HG03280 (cell line): ENCODE data around the gene DCLK2.
"Not testable (repeated sequence)": the region's sequence is repeated elsewhere in the genome, so short reads cannot be mapped to it uniquely, and the experiment has no call there.

Experiments
- ATAC-seq: cut with Tn5 transposase; IDR thresholded peaks from one replicate; pipeline ENCODE4 v1.9.1; 2021; ENCODE audit warnings: mild to moderate bottlenecking, moderate library complexity; ENCODE audit not compliant: unreplicated experiment

DCLK2 gene

GRCh38 chr4:150145090-150145945 is 67.1 kb downstream of the DCLK2 start:
- ATAC-seq, result no peak

DNA sequence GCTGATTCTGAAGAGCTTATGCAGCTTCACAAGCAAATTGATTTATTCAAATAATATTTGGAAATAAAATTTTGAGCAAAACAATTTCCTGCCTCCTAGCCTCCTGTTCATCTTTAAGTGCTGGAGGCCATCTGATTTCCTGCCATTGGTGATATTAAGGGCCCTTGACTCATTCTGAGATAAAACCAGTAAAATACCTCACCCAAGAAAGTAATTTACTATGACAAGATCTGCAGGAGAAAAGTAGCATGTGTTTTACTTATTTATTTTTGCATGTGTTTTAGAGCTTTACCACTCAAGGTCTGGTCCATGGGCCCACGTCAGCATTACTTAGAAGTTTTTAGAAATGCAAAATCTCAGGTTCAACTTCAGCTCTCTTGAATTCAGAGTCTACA is 67.7 kb downstream of the DCLK2 start:
- no peak for ATAC-seq

DNA sequence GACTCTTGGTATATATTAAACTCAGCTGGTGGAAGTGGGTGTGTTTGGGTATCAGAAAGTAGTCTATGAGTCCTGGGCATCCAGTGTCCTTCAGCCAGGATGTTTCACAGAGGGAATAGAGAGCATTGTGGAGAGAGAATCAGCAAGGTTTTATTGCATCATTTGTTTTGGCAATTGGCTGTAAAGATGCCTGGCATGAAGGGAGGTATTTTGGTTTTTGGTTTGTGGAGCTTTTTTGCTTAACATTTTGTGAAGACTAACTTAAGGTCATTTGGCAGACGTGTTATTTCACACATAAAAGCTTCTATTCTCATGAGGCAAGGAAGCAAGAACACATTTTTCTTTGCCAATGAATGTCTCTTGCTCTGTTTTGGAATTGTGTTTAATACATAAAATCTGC is 71.1 kb downstream of the DCLK2 start:
- no peak for ATAC-seq

DNA sequence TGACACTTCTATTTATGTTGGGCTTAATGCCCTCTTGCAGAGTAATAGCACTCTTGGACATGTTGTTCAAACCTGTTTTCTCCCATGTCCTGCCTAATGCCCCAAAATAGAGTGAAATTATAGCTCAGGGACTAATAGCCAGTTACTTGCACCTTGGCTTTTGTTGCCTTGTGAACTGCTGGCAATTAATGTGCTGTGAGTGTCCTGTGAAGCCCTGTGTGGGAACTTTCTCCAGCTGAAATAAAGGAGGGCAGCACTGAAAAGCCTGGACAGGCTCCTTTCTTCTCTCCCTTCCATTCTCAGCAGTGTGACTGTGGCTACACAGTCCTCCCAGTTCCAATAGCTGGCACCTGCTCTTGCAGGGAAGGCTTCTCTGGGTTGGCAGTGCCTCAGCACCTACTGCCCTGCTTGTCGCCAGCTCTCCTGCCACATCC is 72.4 kb downstream of the DCLK2 start:
- ATAC-seq, result no peak

DNA sequence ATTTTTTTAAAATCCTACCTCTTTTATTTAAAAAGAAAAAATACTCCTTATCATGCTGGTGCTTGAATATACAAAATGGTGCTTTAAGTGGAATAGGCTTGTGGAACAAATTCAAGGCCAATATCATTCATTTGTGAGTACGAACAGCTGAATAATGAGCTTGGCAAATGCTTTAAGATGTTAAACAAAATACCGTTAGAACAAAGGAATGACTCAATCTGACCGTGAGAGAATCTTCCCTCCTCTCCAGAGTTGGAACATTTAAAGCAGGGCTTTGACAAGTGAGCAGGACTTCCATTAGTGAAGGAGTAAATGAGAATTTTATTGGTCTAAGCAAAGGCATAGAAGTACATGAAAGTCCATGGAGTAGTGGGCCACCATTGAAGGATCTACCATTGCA is 74.5 kb downstream of the DCLK2 start:
- no peak for ATAC-seq

DNA sequence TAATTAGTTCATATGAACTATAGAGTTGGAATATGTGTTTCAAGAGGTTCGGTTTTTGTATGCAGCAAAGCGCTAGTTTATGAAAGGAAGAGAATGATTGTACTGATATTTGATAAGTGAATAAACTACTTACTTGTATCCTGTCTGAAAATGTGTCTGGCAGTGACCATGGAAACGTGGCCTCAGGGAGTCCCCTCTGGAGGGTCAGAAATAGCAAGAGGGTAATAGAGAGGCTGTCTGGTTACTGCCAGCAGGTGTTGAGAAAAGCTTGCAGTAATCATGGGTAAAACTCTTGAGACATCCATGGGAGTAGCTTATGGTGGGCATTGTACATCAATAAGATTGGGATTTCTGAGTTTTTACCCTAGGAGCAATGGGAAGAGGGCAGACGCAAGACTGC is 77.1 kb downstream of the DCLK2 start:
- no peak for ATAC-seq

DNA sequence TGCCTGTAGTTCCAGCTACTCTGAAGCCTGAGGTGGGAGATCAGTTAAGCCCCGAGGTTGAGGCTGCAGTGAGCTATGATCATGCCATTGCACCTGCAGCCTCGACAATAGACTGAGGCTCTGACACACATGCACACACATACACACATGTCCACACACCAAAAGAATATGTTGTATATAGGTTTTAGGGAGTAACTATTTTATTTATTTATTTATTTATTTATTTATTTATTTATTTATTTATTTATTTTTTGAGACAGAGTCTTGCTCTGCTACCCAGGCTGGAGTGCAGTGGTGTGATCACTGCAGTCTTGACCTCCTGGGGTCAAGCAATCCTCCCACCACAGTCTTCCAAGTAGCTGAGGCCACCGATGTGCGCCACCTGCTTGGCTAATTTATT is 78.3 kb downstream of the DCLK2 start:
- no peak for ATAC-seq

- no peak for ATAC-seq
These were observed 79.8 kb downstream of the DCLK2 start for GRCh38 chr4:150158041-150158440.

- no peak for ATAC-seq
These were observed 82.2 kb downstream of the DCLK2 start for GRCh38 chr4:150160473-150160872.

GRCh38 chr4:150161109-150161508 is 82.9 kb downstream of the DCLK2 start:
- no peak for ATAC-seq

DNA sequence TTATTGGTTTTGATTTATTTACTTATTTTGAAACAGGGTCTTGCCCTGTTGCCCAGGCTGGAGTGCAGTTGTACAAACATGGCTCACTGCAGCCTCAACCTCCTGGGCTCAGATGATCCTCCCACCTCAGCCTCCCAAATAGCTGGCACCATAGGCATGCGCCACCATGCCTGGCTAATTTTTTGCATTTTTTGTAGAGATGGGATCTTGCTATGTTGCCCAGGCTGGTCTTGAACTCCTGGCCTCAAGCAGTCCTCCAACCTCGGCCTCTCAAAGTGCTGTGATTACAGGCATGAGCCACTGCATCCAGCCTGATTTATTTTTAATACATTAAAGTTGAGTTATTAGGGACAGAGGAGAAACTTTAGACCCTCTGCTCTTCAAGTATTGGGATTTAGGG is 83.8 kb downstream of the DCLK2 start:
- ATAC-seq, result not testable (repeated sequence)

GRCh38 chr4:150164055-150164454 is 85.8 kb downstream of the DCLK2 start:
- ATAC-seq, result no peak

GRCh38 chr4:150164956-150165629 is 86.8 kb downstream of the DCLK2 start:
- no peak for ATAC-seq

DNA sequence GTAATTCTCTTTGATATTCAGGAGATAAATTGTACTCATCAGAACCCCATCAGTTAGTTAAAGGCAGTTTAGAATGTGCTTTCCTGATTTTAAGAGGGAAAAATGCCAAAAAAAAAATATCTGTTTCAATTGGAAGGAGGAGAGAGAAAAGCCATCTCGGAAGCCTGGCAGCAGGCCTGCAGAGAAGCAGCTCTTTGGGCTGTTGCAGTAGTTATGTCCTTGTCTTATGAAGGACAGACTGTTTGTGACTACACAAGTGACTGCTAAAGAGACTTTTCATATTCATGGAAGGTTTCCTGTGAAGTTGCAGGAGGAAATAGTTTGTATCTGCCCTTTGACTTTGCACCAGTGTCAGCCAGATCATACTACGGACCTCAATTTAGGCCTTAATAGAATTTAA is 88.8 kb downstream of the DCLK2 start:
- ATAC-seq, result no peak

DNA sequence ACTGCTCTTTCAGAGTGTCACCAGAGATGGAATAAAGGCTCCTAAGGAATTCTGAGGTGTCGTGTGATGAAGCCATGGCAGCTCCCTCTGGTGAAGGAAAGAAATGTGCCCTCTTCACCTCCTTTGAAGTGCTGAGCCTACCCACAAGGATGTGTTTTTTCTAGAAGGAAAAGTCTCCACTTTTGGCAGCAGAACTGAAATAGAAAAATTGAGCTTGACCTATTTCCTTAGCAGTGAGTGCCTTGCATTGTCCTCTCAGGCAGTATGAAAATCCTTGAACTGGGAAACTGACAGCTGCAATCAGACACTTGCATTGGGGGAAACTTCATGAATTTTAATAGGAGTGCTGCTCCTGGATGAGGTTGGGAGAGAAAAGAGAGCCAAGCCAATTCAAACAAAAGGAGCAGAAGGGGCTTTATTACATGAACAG is 95.2 kb downstream of the DCLK2 start:
- no peak for ATAC-seq

GRCh38 chr4:150173982-150174398 is 95.7 kb downstream of the DCLK2 start:
- ATAC-seq, result no peak

DNA sequence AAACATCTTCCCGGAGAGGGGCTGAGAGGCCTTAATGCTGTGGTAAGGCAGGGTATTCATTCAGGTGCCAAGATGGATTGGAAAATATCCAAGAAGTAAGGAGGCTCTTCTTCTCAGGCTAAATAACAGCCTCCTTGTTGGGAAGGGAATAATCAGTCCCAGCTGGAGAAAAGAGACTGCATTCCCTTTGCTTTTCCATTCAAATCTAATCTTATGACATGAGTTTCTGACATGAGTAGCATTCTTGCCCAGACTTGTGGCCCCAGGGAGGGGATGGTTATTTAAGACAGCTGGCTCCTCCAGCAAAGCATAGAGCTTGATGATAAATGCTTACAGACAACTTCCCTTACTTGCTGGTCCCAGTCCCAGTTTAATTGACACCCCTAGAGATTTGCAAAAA is 98.3 kb downstream of the DCLK2 start:
- ATAC-seq, result no peak

- no peak for ATAC-seq
These were observed 99.9 kb downstream of the DCLK2 start for GRCh38 chr4:150178161-150178560.

GRCh38 chr4:150181536-150181935 is 103.3 kb downstream of the DCLK2 start:
- ATAC-seq, result no peak

GRCh38 chr4:150182794-150183193 is 104.5 kb downstream of the DCLK2 start:
- no peak for ATAC-seq

- ATAC-seq, result not testable (repeated sequence)
These were observed 106.8 kb downstream of the DCLK2 start for GRCh38 chr4:150185033-150185432.

- ATAC-seq, result no peak
These were observed 114.7 kb downstream of the DCLK2 start for GRCh38 chr4:150192986-150193385.
